ENCODE results near the gene RACK1.

Gene RACK1

GRCh38 chr5:181246276-181247049 lies 2.8 kb upstream of the RACK1 start:
- TF ChIP-seq, protein P1, sequence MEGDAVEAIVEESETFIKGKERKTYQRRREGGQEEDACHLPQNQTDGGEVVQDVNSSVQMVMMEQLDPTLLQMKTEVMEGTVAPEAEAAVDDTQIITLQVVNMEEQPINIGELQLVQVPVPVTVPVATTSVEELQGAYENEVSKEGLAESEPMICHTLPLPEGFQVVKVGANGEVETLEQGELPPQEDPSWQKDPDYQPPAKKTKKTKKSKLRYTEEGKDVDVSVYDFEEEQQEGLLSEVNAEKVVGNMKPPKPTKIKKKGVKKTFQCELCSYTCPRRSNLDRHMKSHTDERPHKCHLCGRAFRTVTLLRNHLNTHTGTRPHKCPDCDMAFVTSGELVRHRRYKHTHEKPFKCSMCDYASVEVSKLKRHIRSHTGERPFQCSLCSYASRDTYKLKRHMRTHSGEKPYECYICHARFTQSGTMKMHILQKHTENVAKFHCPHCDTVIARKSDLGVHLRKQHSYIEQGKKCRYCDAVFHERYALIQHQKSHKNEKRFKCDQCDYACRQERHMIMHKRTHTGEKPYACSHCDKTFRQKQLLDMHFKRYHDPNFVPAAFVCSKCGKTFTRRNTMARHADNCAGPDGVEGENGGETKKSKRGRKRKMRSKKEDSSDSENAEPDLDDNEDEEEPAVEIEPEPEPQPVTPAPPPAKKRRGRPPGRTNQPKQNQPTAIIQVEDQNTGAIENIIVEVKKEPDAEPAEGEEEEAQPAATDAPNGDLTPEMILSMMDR (IDR thresholded peaks at IDR 0.05; ENCODE audit: unreplicated experiment in 3 of 3): no peak
- Mint-ChIP-seq H3K27me3 (ENCODE audit: low read depth) (no peaks in the 10 kb centered on the region), H3K9me3 (no peaks in the 10 kb centered on the region), H3K4me3 (peak overlapping the region; percentile 84 to 98 (median 95)), H3K27ac (peak overlapping the region; percentile 99 to 100 (median 99)), H3K4me1 (peaks cover 59% of the 10 kb centered on the region), H3K36me3 (ENCODE audit: low read depth) (peaks cover 22% of the 10 kb centered on the region)

- Mint-ChIP-seq H3K27me3 (ENCODE audit: low read depth) (no peaks in the 10 kb centered on the region), H3K4me1 (peaks cover 58% of the 10 kb centered on the region), H3K9me3 (no peaks in the 10 kb centered on the region), H3K36me3 (ENCODE audit: low read depth) (peaks cover 27% of the 10 kb centered on the region), H3K27ac (peak overlapping the region; percentile 99 to 100 (median 99)), H3K4me3 (peak overlapping the region; percentile 84 to 98 (median 95))
- TF ChIP-seq, protein P1 (IDR thresholded peaks at IDR 0.05; ENCODE audit: unreplicated experiment in 3 of 3): no peak
These were observed 1.9 kb upstream of the RACK1 start for GRCh38 chr5:181245427-181246275.

DNA sequence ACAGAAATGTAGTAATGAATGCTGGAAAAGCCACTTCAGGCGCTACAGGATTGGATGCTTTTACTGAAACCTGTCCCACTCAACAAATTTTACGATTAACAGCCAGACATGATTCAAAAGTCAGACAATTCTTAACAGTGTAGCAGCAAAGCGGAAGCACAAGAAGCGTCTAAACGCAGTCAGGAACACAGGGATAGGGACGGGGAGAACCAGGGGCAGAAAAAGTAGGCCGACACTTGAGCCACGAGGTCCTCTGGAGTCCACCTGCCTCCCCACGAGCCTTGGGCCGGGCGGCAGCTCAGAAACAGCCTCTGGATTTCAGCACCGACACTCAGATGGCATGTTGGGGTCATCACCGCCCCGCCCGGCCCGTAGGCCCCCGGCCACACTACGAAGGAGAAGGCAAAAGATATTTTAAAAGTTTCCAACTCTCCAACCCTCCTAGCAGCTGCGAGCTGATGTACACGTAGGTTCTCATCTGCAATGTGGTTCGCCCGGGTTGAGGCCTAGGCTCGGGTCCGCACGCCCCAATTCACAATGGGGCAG lies 615 bp downstream of the RACK1 start:
- Mint-ChIP-seq H3K9me3 (no peaks in the 10 kb centered on the region), H3K27me3 (ENCODE audit: low read depth) (no peaks in the 10 kb centered on the region), H3K27ac (peak overlapping the region; percentile 99 to 100 (median 99)), H3K36me3 (ENCODE audit: low read depth) (peaks cover 41% of the 10 kb centered on the region), H3K4me1 (peaks cover 53% of the 10 kb centered on the region), H3K4me3 (peak overlapping the region; percentile 95 to 98 (median 96))
- TF ChIP-seq, protein P1 (IDR thresholded peaks at IDR 0.05; ENCODE audit: unreplicated experiment in 3 of 3): no peak

DNA sequence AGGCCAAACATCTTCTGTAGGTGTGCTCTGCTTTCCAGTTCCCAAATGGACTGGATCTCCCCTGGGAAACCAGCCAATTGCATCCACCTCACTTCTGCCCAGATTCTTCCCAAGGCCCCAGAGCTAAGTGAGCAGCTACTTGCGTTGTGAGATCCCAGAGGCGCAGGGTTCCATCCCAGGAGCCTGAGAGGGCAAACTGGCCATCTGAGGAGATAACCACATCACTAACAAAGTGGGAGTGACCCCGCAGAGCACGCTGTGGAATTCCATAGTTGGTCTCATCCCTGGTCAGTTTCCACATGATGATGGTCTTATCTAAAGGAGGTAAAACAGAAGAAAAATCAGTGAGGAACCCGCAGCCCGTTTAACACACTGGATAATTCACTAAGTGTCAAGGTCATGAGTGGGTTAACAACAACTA lies 1.7 kb downstream of the RACK1 start:
- H3K9me3 Mint-ChIP-seq: no peaks in the 10 kb centered on the region
- H3K27me3 Mint-ChIP-seq (ENCODE audit: low read depth): no peaks in the 10 kb centered on the region
- H3K4me1 Mint-ChIP-seq: peaks cover 52% of the 10 kb centered on the region

GRCh38 chr5:181241393-181241975 lies 2.2 kb downstream of the RACK1 start:
- Mint-ChIP-seq H3K27ac (peak overlapping the region; percentile 99 to 100 (median 99)), H3K36me3 (ENCODE audit: low read depth) (peaks cover 57% of the 10 kb centered on the region), H3K9me3 (no peaks in the 10 kb centered on the region)

More for the DNA sequence above, 1.7 kb downstream of the RACK1 start:
- TF ChIP-seq, protein P1 (IDR thresholded peaks at IDR 0.05; ENCODE audit: unreplicated experiment in 3 of 3): no peak
- Mint-ChIP-seq H3K27ac (peak overlapping the region; percentile 99 to 100 (median 99)), H3K4me3 (peak overlapping the region; percentile 95 to 98 (median 96)), H3K36me3 (ENCODE audit: low read depth) (peaks cover 51% of the 10 kb centered on the region)

More at GRCh38 chr5:181241393-181241975, 2.2 kb downstream of the RACK1 start:
- peak overlapping the region; percentile 95 to 98 (median 96) for H3K4me3 Mint-ChIP-seq
- TF ChIP-seq, protein P1 (IDR thresholded peaks at IDR 0.05; ENCODE audit: unreplicated experiment in 3 of 3): no peak
- H3K27me3 Mint-ChIP-seq (ENCODE audit: low read depth): no peaks in the 10 kb centered on the region
- H3K4me1 Mint-ChIP-seq: peaks cover 51% of the 10 kb centered on the region
